ENCODE measurements around the gene ELMO3. TPM values are rescaled to one million over a fixed set of nuclear protein-coding genes. Genes with fewer than 3 reads are reported as not detected.

ELMO3 gene
- total RNA-seq, 1 experiment from 2014 or later, result 2.0 TPM

GRCh38 chr16:67157106-67157748 lies 41.7 kb upstream of the ELMO3 start:
- in situ Hi-C loops (cut with HindIII; ENCODE audit: low pct_unique_long_range_greater_than_20kb, low sequenced_read_pairs) (no loop called here), intact Hi-C loops (cut with micrococcal nuclease; ENCODE audit: unreplicated experiment) (loop anchor here (10.0 kb wide), 2 partner anchors 142 to 182 kb away; no protein-coding TSS in a partner anchor)
- BruUV-seq (replicated peaks), result TSS peak; percentile 62
- Histone ChIP-seq H3K4me1 (ENCODE audit: control insufficient read depth, insufficient read depth, low read length) (peaks cover 3% of the 10 kb centered on the region; the same call in 1 of the 2 replicates), H3K4me3 (ENCODE audit: low read depth in 2 of 2, low read length in 2 of 2) (no peak overlapping the region), H3K27ac (ENCODE audit: low read length) (no peak overlapping the region), H3K9me3 (ENCODE audit: control insufficient read depth, insufficient read depth, low read depth, low read length) (no peaks in the 10 kb centered on the region), H3K36me3 (ENCODE audit: control insufficient read depth, insufficient read depth, low read length) (no peaks in the 10 kb centered on the region), H3K27me3 (ENCODE audit: control insufficient read depth, insufficient read depth, low read length) (no peaks in the 10 kb centered on the region)
- ATAC-seq (no peak), DNase-seq (ENCODE audit: low read depth, low spot score) (no peak)
- TF ChIP-seq POLR2AphosphoS5 (IDR thresholded peaks at IDR 0.05; ENCODE audit: low read depth, low read length) (no peak), TCF7L2 (IDR thresholded peaks at IDR 0.05; ENCODE audit: low read depth, low read length) (no peak)
- ChIA-PET POLR2A (no interaction called here), CTCF (interaction anchor here (0.6 kb wide), 1 partner anchor 176 kb away, joined by 5 read pairs; no protein-coding TSS in a partner anchor)

DNA sequence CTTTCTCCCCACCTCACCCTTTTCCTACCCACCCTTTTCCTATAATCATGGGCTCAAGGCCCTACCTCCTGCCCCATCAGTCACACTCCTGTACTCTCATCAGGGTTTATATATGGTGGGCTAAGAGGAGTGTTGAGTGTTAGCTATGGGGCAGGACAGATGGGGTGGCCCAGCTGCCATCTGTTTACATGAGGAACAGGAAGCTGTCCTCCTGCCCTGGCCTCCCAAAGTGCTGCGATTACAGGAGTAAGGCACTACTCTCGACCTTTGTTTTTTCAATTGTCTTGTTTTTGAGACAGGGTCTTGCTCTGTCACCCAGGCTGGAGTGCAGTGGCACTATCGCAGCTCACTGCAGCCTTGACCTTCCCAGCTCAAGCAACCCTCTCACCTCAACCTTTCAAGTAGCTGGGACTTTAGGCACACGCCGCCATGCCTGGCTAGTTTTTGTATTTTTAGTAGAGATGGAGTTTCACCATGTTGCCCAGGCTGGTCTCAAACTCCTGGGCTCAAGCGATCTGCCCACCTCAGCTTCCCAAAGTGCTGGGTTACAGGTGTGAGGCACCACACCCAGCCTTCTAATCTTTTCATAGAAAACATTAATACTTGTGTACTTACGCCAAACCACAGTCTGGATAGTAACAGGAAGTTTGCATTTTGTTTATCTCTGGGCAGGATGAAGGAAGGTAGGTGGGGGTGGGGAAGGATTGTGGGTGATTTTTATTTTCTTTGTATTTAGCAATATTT lies 40.9 kb upstream of the ELMO3 start:
- H3K36me3 ChIP-seq (ENCODE audit: control insufficient read depth, insufficient read depth, low read length), result no peaks in the 10 kb centered on the region
- POLR2A ChIA-PET, result no interaction called here
- DNase-seq (ENCODE audit: low read depth, low spot score), result no peak
- no peaks in the 10 kb centered on the region for H3K9me3 ChIP-seq (ENCODE audit: control insufficient read depth, insufficient read depth, low read depth, low read length)
- intact Hi-C loops (cut with micrococcal nuclease; ENCODE audit: unreplicated experiment), result loop anchor here (10.0 kb wide), 2 partner anchors 143 to 183 kb away; no protein-coding TSS in a partner anchor
- no TSS peak for BruUV-seq (replicated peaks)
- H3K27me3 ChIP-seq (ENCODE audit: control insufficient read depth, insufficient read depth, low read length), result no peaks in the 10 kb centered on the region
- no peak for ATAC-seq
- CTCF ChIA-PET, result interaction anchor here (0.6 kb wide), 1 partner anchor 177 kb away, joined by 5 read pairs; no protein-coding TSS in a partner anchor
- no peak overlapping the region for H3K27ac ChIP-seq (ENCODE audit: low read length)
- H3K4me1 ChIP-seq (ENCODE audit: control insufficient read depth, insufficient read depth, low read length), result peaks cover 3% of the 10 kb centered on the region; the same call in 1 of the 2 replicates
- in situ Hi-C loops (cut with HindIII; ENCODE audit: low pct_unique_long_range_greater_than_20kb, low sequenced_read_pairs), result no loop called here
- TF ChIP-seq TCF7L2 (IDR thresholded peaks at IDR 0.05; ENCODE audit: low read depth, low read length), result no peak
- TF ChIP-seq POLR2AphosphoS5 (IDR thresholded peaks at IDR 0.05; ENCODE audit: low read depth, low read length), result no peak
- TF ChIP-seq, protein P1, sequence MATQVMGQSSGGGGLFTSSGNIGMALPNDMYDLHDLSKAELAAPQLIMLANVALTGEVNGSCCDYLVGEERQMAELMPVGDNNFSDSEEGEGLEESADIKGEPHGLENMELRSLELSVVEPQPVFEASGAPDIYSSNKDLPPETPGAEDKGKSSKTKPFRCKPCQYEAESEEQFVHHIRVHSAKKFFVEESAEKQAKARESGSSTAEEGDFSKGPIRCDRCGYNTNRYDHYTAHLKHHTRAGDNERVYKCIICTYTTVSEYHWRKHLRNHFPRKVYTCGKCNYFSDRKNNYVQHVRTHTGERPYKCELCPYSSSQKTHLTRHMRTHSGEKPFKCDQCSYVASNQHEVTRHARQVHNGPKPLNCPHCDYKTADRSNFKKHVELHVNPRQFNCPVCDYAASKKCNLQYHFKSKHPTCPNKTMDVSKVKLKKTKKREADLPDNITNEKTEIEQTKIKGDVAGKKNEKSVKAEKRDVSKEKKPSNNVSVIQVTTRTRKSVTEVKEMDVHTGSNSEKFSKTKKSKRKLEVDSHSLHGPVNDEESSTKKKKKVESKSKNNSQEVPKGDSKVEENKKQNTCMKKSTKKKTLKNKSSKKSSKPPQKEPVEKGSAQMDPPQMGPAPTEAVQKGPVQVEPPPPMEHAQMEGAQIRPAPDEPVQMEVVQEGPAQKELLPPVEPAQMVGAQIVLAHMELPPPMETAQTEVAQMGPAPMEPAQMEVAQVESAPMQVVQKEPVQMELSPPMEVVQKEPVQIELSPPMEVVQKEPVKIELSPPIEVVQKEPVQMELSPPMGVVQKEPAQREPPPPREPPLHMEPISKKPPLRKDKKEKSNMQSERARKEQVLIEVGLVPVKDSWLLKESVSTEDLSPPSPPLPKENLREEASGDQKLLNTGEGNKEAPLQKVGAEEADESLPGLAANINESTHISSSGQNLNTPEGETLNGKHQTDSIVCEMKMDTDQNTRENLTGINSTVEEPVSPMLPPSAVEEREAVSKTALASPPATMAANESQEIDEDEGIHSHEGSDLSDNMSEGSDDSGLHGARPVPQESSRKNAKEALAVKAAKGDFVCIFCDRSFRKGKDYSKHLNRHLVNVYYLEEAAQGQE (IDR thresholded peaks at IDR 0.05; ENCODE audit: insufficient read depth in 1 of 2, low read depth in 2 of 2, low read length in 1 of 2), result no peak
- no peak for TF ChIP-seq SIN3A (IDR thresholded peaks at IDR 0.05; ENCODE audit: borderline replicate concordance, insufficient read depth, low read depth, low read length)
- TF ChIP-seq, protein P2, sequence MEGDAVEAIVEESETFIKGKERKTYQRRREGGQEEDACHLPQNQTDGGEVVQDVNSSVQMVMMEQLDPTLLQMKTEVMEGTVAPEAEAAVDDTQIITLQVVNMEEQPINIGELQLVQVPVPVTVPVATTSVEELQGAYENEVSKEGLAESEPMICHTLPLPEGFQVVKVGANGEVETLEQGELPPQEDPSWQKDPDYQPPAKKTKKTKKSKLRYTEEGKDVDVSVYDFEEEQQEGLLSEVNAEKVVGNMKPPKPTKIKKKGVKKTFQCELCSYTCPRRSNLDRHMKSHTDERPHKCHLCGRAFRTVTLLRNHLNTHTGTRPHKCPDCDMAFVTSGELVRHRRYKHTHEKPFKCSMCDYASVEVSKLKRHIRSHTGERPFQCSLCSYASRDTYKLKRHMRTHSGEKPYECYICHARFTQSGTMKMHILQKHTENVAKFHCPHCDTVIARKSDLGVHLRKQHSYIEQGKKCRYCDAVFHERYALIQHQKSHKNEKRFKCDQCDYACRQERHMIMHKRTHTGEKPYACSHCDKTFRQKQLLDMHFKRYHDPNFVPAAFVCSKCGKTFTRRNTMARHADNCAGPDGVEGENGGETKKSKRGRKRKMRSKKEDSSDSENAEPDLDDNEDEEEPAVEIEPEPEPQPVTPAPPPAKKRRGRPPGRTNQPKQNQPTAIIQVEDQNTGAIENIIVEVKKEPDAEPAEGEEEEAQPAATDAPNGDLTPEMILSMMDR (IDR thresholded peaks at IDR 0.05), result no peak
- no peak overlapping the region for H3K4me3 ChIP-seq (ENCODE audit: low read depth in 2 of 2, low read length in 2 of 2)
